Neural cell (in vitro differentiated cells): ENCODE data around the gene MAP4K5.

Experiments
- EP300 ChIP-seq: fragments of 450-650 bp; conservative IDR thresholded peaks from 2 replicates; pipeline ENCODE4 v1.6.1; 2014; ENCODE audit warnings: antibody characterized with exemption, mild to moderate bottlenecking, moderate library complexity; ENCODE audit not compliant: poor library complexity, severe bottlenecking
- EZH2 ChIP-seq: fragments of 200-600, 300-800 bp; shearing (Covaris generic), sonication (generic); IDR thresholded peaks from 2 replicates; pipeline ENCODE4 v1.6.1; 2014; ENCODE audit warnings: antibody characterized with exemption, low read length, borderline replicate concordance, mild to moderate bottlenecking; ENCODE audit not compliant: insufficient read depth, poor library complexity, severe bottlenecking
- RAD21 ChIP-seq: fragments of 450-650 bp; conservative IDR thresholded peaks from 2 replicates; pipeline ENCODE4 v1.6.1; 2014; ENCODE audit warnings: antibody characterized with exemption, mild to moderate bottlenecking, moderate library complexity
- SMC3 ChIP-seq: fragments of 450-650 bp; conservative IDR thresholded peaks from 2 replicates; pipeline ENCODE4 v1.6.1; 2014; ENCODE audit warnings: antibody characterized with exemption, mild to moderate bottlenecking, moderate library complexity; ENCODE audit not compliant: poor library complexity
- TAF1 ChIP-seq: IDR thresholded peaks from 2 replicates; pipeline ENCODE4 v1.6.1; 2012; ENCODE audit warnings: low read depth
- TF ChIP-seq, protein P1 (sequence below): fragments of 450-650 bp; IDR thresholded peaks from 2 replicates; pipeline ENCODE4 v1.5.1; 2014; ENCODE audit warnings: antibody characterized with exemption, mild to moderate bottlenecking, moderate library complexity; ENCODE audit not compliant: poor library complexity, severe bottlenecking

DNA sequence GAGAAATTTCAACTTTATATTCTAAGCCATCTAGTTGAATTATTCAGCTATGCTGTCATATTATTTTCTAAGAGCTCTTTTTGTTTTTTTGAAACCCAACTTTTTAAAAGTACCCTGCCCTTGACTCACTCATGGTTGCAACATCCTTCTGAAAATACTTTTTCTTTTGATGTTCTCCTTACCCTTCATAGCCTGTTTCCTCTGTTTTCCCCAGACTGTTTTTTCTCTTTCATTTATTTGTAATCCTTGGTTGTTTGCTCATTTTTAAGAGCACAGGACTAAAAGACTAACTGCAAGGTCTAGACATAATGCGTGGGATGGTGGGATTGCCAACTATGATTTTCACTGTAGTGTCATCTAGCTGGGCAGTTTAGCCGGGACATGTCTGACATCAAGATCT, 114.5 kb downstream of the MAP4K5 start:
- TF ChIP-seq SMC3 = no peak
- TF ChIP-seq RAD21 = no peak
- TF ChIP-seq, protein P1, sequence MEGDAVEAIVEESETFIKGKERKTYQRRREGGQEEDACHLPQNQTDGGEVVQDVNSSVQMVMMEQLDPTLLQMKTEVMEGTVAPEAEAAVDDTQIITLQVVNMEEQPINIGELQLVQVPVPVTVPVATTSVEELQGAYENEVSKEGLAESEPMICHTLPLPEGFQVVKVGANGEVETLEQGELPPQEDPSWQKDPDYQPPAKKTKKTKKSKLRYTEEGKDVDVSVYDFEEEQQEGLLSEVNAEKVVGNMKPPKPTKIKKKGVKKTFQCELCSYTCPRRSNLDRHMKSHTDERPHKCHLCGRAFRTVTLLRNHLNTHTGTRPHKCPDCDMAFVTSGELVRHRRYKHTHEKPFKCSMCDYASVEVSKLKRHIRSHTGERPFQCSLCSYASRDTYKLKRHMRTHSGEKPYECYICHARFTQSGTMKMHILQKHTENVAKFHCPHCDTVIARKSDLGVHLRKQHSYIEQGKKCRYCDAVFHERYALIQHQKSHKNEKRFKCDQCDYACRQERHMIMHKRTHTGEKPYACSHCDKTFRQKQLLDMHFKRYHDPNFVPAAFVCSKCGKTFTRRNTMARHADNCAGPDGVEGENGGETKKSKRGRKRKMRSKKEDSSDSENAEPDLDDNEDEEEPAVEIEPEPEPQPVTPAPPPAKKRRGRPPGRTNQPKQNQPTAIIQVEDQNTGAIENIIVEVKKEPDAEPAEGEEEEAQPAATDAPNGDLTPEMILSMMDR = no peak
- TF ChIP-seq EZH2 = no peak
- TF ChIP-seq EP300 = no peak
- no peak for TF ChIP-seq TAF1
